GM19035 (cell line): Measurements from ENCODE around the gene NTM.

Experiments
- ATAC-seq: cut with Tn5 transposase; IDR thresholded peaks from one replicate; pipeline ENCODE4 v1.9.1; 2021; ENCODE audit not compliant: unreplicated experiment

NTM gene

GRCh38 chr11:131845255-131845654 is 474.8 kb downstream of the NTM start:
- ATAC-seq = no peak

DNA sequence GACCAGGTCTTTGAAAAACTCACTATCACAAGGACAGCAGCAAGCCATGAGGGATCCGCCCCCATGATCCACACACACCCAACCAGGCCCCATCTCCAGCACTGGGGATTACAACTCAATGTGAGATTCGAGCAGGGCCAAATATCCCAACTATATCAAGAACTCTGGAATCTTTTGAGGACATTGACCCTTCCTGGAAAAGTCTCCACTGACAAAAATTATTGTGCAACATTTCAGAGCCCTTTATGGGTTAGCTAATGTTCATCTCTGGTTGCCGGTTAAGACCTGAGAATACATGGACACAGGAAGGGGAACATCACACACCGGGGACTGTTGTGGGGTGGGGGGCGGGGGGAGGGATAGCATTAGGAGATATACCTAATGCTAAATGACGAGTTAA is 479.1 kb downstream of the NTM start:
- no peak for ATAC-seq

DNA sequence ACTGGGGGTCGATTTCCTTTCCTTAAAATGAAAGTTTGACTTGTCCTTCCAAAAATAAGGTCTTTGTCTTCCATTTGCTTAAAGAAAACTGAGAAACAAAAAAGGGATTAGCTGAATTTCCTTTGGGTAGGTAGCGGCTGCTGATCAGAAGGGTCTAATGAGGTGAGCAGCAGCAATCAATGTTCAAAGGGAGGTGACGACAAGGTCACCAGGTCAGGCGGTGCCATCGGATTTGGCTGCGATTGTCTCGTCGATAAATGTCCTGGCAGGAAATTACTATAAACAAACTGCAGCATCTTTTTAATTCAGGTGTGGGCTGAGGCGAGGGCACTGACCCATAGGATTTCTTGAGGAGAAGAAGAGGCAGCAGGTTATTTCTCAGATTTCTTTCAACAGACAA is 480.1 kb downstream of the NTM start:
- no peak for ATAC-seq

DNA sequence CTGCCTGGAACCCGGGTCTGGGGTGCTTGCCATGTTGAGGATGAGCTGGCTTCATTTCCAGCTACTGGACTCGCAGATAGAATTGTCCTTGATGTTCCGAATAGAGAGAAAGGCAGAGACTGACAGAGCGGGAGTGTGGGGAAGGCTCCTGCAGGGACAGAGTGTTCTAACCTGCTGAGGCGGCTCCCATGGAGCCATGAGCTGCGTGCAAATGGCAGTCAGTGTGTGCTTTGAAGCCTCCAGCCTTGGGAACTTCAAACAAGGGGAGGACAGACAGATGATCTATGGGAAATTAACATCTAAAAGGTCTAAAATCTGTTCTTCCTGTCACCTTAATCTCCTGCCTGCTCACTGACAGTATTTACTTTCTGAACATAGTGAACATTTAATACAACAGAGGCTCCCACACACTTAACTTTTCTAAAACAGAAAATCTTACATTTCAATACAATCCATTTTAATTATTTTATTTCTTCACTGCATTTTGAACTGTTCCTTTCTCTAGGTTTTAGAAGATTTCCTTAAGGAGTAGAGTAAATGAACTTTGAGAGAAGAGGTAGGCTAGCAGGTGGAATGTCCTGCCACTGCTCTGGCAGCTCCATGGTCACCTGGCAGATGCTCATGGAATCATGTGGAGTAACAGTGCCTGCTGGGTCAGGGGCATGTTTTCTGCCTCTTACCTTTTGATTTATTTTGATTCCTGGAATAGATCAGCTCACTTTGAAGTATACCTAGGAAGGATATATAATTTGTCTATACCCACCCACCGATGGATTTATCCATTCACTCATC is 481.7 kb downstream of the NTM start:
- ATAC-seq = no peak

- ATAC-seq = no peak
Observed at GRCh38 chr11:131852757-131853156, 482.3 kb downstream of the NTM start.

- ATAC-seq = no peak
Observed at GRCh38 chr11:131854391-131854790, 484.0 kb downstream of the NTM start.

- no peak for ATAC-seq
Observed at GRCh38 chr11:131855320-131855719, 484.9 kb downstream of the NTM start.

DNA sequence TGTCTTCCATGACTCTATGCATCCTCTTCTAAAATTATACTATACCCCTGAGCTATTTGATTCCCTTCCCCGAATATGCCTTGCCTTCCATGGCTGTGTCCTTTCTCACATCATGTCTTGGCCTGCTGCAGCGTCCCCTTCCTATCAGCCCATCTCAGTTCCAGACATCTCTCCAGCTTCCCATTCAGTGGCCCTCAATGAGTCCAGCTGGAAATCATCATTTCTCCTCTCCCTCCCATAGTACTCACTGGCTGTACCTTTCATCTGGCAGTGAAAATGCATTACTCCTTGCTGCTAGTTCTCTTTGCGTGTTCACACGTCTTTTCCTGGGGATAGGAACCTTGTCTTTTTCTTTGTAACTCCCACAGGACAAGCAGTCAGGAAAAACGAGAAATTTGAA is 486.8 kb downstream of the NTM start:
- ATAC-seq = no peak

DNA sequence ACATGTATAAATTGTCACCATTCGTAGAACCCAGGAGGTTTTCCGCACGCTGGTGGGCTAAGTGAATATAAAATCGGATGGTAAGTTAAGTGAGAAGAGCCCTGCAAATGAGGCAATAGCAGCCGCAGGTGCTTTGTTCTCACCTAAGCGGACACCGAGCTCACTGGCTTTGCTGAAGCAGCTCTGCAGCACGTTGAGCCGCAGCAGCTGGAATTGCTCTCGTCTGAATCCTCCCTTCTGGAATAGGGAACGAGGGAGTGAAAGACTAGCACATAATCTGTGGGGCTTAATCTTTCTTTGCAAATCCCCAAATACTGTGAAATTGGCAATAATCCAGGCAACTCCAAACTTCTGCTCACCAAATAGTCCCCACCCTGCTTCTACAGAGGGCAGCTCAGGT is 488.1 kb downstream of the NTM start:
- no peak for ATAC-seq

DNA sequence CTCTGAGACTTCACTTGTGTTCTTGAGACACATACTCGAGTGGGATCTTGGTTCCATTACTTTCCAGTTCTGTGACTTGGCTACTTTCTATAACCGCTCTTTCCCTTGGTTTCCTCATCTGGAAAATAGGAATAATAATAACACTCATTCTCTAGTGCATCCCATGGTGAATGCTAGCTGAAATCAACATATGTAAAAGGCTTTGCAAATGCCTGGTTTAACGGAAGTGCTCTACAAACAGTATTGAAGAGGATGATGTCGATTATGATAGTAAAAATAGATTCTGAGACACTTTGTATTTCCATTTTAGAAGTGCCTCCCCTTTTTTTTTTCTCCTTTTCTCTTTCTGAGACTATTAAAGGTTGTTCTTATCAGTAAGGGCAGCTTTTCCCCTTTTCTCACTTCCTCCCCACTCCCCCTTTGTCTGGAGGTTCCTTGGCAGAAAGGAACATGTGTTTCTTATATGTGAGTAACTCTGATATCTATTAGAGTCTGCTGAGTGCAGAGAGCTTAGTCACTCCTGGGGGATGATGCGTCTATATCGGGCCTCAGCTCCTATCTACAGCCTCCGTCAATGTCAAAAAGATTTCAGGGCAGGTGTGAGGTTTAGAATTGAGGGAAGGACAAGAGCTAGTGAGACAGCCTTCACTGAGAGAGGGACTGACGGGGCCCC is 489.3 kb downstream of the NTM start:
- ATAC-seq = no peak

- ATAC-seq = no peak
Observed at GRCh38 chr11:131864228-131864627, 493.8 kb downstream of the NTM start.

GRCh38 chr11:131865860-131866259 is 495.4 kb downstream of the NTM start:
- no peak for ATAC-seq

DNA sequence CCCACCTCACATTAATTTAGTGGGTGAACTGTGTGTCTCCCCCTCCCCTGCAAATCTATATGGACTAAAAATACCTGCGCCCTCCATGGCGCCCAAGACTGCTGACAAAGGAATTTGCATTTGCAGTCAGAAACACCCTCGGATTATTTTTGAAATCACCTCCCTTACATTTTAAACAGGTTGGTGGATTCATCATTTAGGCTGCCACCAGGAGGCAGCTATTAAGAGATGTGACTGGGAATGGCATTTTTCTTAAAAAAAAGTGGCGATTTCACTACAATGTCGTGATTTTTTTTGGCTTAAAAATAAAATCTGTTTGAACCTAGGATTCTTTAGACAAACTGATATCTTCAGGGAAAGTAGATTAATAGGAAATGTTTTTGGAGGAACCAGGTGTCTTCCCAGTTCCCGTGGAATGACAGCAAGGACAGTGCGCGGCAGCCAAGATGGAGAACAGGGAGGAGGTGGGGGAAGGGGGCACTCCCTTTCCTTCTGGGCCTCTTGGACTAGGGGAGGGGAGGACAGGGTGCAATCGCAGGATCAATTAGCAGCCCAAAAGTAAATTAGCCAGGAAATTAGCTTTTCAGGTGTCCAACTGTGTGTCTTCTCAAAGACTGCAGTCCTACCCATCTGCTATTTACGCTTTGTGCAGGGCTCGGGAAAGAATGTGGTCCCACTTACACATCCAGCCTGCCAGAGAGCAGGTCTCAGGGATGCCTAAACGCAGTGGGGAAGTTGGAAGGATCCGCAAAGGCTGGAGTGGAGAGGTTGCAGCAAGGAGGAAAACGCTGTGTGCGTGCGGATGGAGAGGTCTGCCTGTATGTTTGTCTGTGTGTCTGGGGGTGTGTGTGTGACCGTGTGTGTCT is 496.4 kb downstream of the NTM start:
- ATAC-seq = no peak

- ATAC-seq = peak; percentile 87
Observed at GRCh38 chr11:131867457-131868257, 497.2 kb downstream of the NTM start.

DNA sequence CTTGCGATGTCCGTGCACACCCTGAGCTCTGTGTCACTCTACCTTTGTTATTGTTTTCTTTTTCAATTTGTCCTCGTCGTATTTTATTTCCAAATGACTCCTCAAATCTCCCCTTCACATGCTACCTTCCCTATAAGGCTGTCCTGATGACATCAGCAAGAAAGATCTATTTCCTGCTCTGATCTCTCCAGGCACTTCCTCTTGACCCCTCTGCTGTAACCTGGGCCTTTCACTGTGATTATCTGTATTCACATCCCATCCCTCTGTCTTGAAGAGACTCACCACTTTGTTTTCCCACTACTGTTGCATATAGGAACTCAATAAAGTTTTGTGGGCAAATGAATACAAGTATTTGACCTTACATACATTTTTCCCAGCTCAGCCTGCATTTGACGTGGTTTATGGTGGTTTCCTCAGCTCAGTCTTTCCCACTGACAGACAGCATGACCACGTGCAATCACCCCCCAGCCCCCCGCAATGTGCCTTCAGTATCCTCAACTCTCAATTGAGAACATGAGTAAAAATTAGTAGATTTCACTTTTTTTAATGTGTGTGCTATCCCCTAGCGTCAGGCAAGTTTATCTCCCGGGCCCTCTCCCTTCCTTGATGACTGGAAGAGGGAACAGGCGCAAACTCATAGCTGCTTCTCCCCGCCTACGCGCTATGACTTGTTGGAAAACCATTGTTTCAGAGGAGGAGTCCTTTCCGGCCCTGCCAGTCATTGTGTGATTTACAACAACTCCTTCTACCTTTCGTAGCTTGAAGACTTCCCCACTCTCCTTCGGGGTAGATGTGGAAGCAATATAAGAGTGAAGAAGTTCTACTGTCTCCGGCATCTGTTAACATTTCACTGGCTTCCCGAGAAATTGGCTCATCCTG is 498.5 kb downstream of the NTM start:
- ATAC-seq = no peak

GRCh38 chr11:131870305-131870704 is 499.9 kb downstream of the NTM start:
- no peak for ATAC-seq

DNA sequence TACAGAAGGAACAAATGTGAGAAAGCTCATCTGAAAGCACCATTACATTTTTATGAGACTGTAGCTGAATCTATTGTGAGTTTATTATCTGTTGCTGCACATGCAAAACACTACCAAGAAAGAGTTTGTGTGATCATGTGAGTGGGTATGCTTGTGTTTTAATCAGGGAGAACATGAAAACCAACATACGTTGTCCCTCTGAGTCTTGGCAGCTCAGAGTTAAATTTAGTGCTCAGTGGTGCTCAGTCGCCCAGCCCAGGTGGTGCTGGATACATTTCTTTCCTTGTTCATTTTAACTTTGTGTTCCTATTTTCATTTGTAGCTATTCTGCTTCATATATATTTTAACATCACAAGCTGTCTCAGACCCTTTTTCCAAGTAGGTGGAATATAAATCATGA is 500.6 kb downstream of the NTM start:
- ATAC-seq = no peak

DNA sequence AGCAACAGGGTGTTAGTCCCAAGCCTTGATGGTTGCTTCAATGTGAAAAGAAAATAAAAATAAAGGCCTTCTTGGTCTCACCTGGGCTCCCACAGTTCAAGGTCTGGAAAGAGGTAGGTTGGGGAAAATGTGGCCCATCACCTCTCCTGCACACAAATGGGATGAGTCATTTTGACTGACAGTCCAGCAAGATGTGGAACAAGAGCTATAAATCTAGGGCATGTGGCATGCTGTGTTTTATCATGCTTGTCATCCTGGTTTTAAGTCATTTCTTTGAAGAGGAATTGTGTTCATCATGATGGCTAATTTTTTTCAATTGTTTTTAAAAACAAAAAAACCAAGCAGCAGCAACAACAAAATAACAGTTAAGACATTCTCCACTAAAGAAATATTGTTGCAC is 503.7 kb downstream of the NTM start:
- ATAC-seq = no peak

GRCh38 chr11:131875611-131876010 is 505.2 kb downstream of the NTM start:
- no peak for ATAC-seq
